Endodermal cell (in vitro differentiated cells): ENCODE data around the gene RPL4. TPM values are rescaled to one million over a fixed set of nuclear protein-coding genes. Genes with fewer than 3 reads are reported as not detected.

Source experiments
- DNase-seq: peaks from one replicate; pipeline ENCODE4 v3.0.0-alpha.2; 2017
- H3K27ac ChIP-seq: 2 replicates; pipeline ENCODE4 v1.5.1; 2013; ENCODE audit warnings: mild to moderate bottlenecking, low read depth, low read length, moderate library complexity
- H3K27me3 ChIP-seq: 2 replicates; pipeline ENCODE4 v1.6.1; 2013; ENCODE audit warnings: mild to moderate bottlenecking, low read length, moderate library complexity; ENCODE audit not compliant: insufficient read depth, control insufficient read depth, poor library complexity, severe bottlenecking
- H3K36me3 ChIP-seq: 2 replicates; pipeline ENCODE4 v1.7.0; 2013; ENCODE audit warnings: mild to moderate bottlenecking, low read length, moderate library complexity; ENCODE audit not compliant: control insufficient read depth, insufficient read depth
- H3K4me1 ChIP-seq: one replicate; pipeline ENCODE4 v1.7.0; 2013; ENCODE audit warnings: low read length; ENCODE audit not compliant: control insufficient read depth, insufficient read depth
- H3K4me3 ChIP-seq: 2 replicates; pipeline ENCODE4 v1.5.1; 2013; ENCODE audit warnings: mild to moderate bottlenecking, low read length, moderate library complexity
- H3K9ac ChIP-seq: 2 replicates; pipeline ENCODE4 v1.6.1; 2013; ENCODE audit warnings: mild to moderate bottlenecking, low read length, moderate library complexity; ENCODE audit not compliant: poor library complexity, severe bottlenecking; ENCODE audit errors: extremely low read depth
- H3K9me3 ChIP-seq: 2 replicates; pipeline ENCODE4 v1.6.1; 2013; ENCODE audit warnings: mild to moderate bottlenecking, low read length, moderate library complexity; ENCODE audit not compliant: control insufficient read depth
- H3K27ac Mint-ChIP-seq: 2 replicates; pipeline ENCODE4 v1.8.0; 2020; ENCODE audit warnings: mixed read lengths
- H3K27me3 Mint-ChIP-seq: 2 replicates; pipeline ENCODE4 v1.8.0; 2021; ENCODE audit warnings: mild to moderate bottlenecking, mixed read lengths; ENCODE audit not compliant: insufficient read depth
- H3K36me3 Mint-ChIP-seq: 2 replicates; pipeline ENCODE4 v1.8.0; 2020; ENCODE audit warnings: low read depth, mixed read lengths
- H3K4me1 Mint-ChIP-seq: 2 replicates; pipeline ENCODE4 v1.8.0; 2020; ENCODE audit warnings: mixed read lengths
- H3K4me3 Mint-ChIP-seq: 2 replicates; pipeline ENCODE4 v1.8.0; 2020; ENCODE audit warnings: mild to moderate bottlenecking, moderate library complexity, mixed read lengths
- H3K9me3 Mint-ChIP-seq: 2 replicates; pipeline ENCODE4 v1.8.0; 2020; ENCODE audit warnings: mild to moderate bottlenecking, mixed read lengths
- WGBS, 2 experiments: methylation state at CpG; one replicate each; pipeline versions ENCODE4 v1.1.5 to v1.1.7; 2013; ENCODE audit warnings: missing lambda C conversion rate in 2 of 2, mixed read lengths in 1 of 2; ENCODE audit not compliant: insufficient coverage in 1 of 2, insufficient read length in 1 of 2; 5-methylcytosine and 5-hydroxymethylcytosine counted together
- microRNA-seq: library from miRNA; unstranded; fragments of <30 nt; microRNA quantifications from one replicate; pipeline ENCODE4 v1.2.0, GENCODE V29; 2020; ENCODE audit warnings: borderline microRNAs expressed
- total RNA-seq, 2 donors: library from RNA; stranded (reverse); fragmentation: NEBNext Ultra II Directional in 1 of 2; extraction: Animal tissue kit (Norgen Biotek cat#: 25700) in 1 of 2; gene quantifications; 2 replicates in 1 of 2; 3 replicates in 1 of 2; pipeline ENCODE4 v1.2.1, GENCODE V29; 2021
- TF ChIP-seq, protein P1 (sequence below): fragments of 200-600 bp; sonication (generic); conservative IDR thresholded peaks from 2 replicates; pipeline ENCODE4 v1.5.0; 2021; ENCODE audit warnings: antibody characterized with exemption, mild to moderate bottlenecking

The RPL4 gene
- total RNA-seq, 2 donors from 2014 or later = 2,700 to 3,227 TPM

DNA sequence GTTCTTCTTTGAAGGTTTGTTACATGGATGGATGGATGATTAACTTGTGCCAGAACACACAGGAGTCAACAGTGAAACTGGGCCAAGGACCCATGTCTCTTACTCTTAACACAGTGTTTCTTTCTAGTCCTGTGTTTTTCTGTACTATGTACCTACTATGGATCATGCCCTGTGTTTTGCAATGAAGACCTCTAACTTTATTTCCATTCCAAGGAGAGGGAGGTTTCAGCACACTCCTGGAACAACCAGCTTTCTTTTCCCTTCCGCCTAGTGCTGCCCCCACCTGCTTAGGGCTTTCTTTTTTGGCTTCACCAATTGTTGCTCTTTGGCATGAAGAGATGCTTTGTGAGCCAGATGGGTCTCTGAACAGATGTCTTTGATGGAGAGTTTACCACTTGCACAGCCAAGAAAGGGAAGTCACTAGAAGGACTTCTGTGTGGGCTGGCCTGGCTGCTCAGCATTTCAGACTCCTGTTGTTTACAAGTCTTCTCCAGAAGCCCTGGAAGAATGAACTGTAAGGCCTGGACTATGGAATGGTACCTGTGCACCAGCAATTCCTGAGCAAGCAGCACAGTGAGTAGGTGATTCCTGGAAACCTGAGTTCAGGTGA is 51.6 kb downstream of the RPL4 start:
- Histone ChIP-seq H3K9me3 (peaks cover 13% of the 10 kb centered on the region), H3K27me3 (no peaks in the 10 kb centered on the region), H3K4me1 (no peaks in the 10 kb centered on the region), H3K27ac (no peak overlapping the region), H3K9ac (no peak overlapping the region), H3K36me3 (peaks cover 54% of the 10 kb centered on the region), H3K4me3 (no peak overlapping the region)
- Mint-ChIP-seq H3K4me1 (no peaks in the 10 kb centered on the region), H3K9me3 (peaks cover 3% of the 10 kb centered on the region), H3K36me3 (peaks cover 32% of the 10 kb centered on the region), H3K27me3 (no peaks in the 10 kb centered on the region), H3K27ac (no peak overlapping the region), H3K4me3 (no peak overlapping the region)
- DNase-seq = no peak
- 88% methylated on average over 1 of the region's 1 CpG; no CpG with 5 or more reads in 1 of the 2 experiments for WGBS, 2 experiments
- TF ChIP-seq, protein P1, sequence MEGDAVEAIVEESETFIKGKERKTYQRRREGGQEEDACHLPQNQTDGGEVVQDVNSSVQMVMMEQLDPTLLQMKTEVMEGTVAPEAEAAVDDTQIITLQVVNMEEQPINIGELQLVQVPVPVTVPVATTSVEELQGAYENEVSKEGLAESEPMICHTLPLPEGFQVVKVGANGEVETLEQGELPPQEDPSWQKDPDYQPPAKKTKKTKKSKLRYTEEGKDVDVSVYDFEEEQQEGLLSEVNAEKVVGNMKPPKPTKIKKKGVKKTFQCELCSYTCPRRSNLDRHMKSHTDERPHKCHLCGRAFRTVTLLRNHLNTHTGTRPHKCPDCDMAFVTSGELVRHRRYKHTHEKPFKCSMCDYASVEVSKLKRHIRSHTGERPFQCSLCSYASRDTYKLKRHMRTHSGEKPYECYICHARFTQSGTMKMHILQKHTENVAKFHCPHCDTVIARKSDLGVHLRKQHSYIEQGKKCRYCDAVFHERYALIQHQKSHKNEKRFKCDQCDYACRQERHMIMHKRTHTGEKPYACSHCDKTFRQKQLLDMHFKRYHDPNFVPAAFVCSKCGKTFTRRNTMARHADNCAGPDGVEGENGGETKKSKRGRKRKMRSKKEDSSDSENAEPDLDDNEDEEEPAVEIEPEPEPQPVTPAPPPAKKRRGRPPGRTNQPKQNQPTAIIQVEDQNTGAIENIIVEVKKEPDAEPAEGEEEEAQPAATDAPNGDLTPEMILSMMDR = no peak

DNA sequence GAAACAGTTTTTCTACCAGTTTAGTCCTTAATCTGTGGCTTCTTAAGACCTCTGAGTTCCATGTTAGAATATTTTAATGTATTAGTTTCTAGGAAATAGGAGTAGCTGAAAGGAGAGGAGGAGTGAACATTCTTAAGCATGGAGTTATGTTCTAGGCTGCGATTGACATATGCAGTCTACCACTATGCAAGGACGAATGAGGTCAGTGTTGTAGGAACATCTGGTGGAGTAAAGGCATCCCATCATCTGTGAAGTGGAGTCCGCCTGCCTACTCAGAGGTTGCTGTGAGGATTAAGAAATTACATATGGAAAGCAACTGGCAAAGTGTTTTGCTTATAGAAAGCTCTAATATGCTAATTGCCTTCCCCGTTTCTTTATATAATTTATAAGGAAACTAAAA is 52.2 kb downstream of the RPL4 start:
- no peak overlapping the region for H3K27ac Mint-ChIP-seq
- TF ChIP-seq, protein P1 = no peak
- Histone ChIP-seq H3K4me3 (no peak overlapping the region), H3K9me3 (peaks cover 15% of the 10 kb centered on the region), H3K27ac (no peak overlapping the region), H3K27me3 (no peaks in the 10 kb centered on the region), H3K9ac (no peak overlapping the region), H3K36me3 (peaks cover 57% of the 10 kb centered on the region), H3K4me1 (no peaks in the 10 kb centered on the region)
- H3K4me1 Mint-ChIP-seq = no peaks in the 10 kb centered on the region
- H3K27me3 Mint-ChIP-seq = no peaks in the 10 kb centered on the region
- no peak overlapping the region for H3K4me3 Mint-ChIP-seq
- H3K9me3 Mint-ChIP-seq = peaks cover 3% of the 10 kb centered on the region
- DNase-seq = no peak
- 91 to 93% methylated on average over 3 to 4 of the region's 4 CpGs for WGBS, 2 experiments
- H3K36me3 Mint-ChIP-seq = peaks cover 37% of the 10 kb centered on the region

Small RNAs within 50 kb of the gene (microRNA-seq; reads per million reads assigned to microRNA genes)
- gene MIR4512 = not detected

Other genes starting within 250 kb of the RPL4 start
- gene DIS3L, start 211.3 kb downstream of the RPL4 start, total RNA-seq = 10 to 100 TPM; 26.3 to 38.4 TPM
- 10 to 100 TPM; 19.7 to 25.5 TPM for gene TIPIN, start 148.2 kb downstream of the RPL4 start, total RNA-seq
- gene MAP2K1, start 117.9 kb downstream of the RPL4 start, total RNA-seq = 10 to 100 TPM; 73.7 to 81.2 TPM
- 10 to 100 TPM; 25.4 to 27.4 TPM for gene SNAPC5, start 7.1 kb downstream of the RPL4 start, total RNA-seq
- 10 to 100 TPM; 37.3 to 44.2 TPM for gene ZWILCH, start 471 bp upstream of the RPL4 start, total RNA-seq
- gene LCTL, start 61.1 kb upstream of the RPL4 start, total RNA-seq = under 1 TPM; 0.51 to 0.77 TPM
- gene SMAD6, start 197.4 kb upstream of the RPL4 start, total RNA-seq = 100 to 1,000 TPM; 190 to 213 TPM